ENCODE data around the gene HSD17B13. TPM values are rescaled to one million over a fixed set of nuclear protein-coding genes. Genes with fewer than 3 reads are reported as not detected.
A peak's percentile ranks its signal among the peaks of the same experiment; 100 is the strongest.

Gene HSD17B13
- total and polyA plus RNA-seq, 2 of the 4 experiments (the other 2 are of a cell fraction), result not detected

GRCh38 chr4:87353592-87353991 lies 30.9 kb upstream of the HSD17B13 start:
- peak; percentile 48 for DNase-seq
- Histone ChIP-seq H4K91ac (ENCODE audit: insufficient read depth, low read depth, low read length) (no peak overlapping the region), H3K79me1 (ENCODE audit: low read depth in 1 of 2, low read length in 2 of 2) (no peaks in the 10 kb centered on the region), H3K9me1 (ENCODE audit: insufficient read depth, low read length) (no peaks in the 10 kb centered on the region), H3K56ac (ENCODE audit: extremely low read depth, insufficient read depth, low read length) (no peak overlapping the region), H3K4me1 (ENCODE audit: control insufficient read depth, insufficient read depth, low read length) (peaks cover 2% of the 10 kb centered on the region; the same call in 1 of the 2 replicates), H2AFZ (replicated peaks; ENCODE audit: low read length, poor library complexity) (no peak overlapping the region), H3K23ac (ENCODE audit: low read depth, low read length) (no peak overlapping the region), H4K5ac (ENCODE audit: low read depth, low read length) (no peak overlapping the region), H3K27me3 (ENCODE audit: control insufficient read depth, insufficient read depth, low read length) (no peaks in the 10 kb centered on the region), H4K20me1 (ENCODE audit: insufficient read depth, low read length) (no peaks in the 10 kb centered on the region), H2AK5ac (ENCODE audit: low read depth, low read length) (no peak overlapping the region), H2AK9ac (replicated peaks; ENCODE audit: low read depth, low read length, poor library complexity) (no peak overlapping the region), H3K4ac (ENCODE audit: low read depth, low read length) (no peak overlapping the region), H2BK5ac (ENCODE audit: low read depth, low read length, poor library complexity, severe bottlenecking) (no peak overlapping the region), H3K4me2 (ENCODE audit: low read depth, low read length) (no peak overlapping the region), H2BK20ac (ENCODE audit: low read depth, low read length) (no peak overlapping the region), H4K8ac (ENCODE audit: low read depth in 2 of 2, low read length in 2 of 2) (no peak overlapping the region), H3K14ac (replicated peaks; ENCODE audit: low read depth, low read length) (no peak overlapping the region), H3K4me3 (ENCODE audit: insufficient read depth, low read depth, low read length) (no peak overlapping the region), H3K9me3 (ENCODE audit: control insufficient read depth, insufficient read depth, low read length) (no peaks in the 10 kb centered on the region), H3K27ac (ENCODE audit: insufficient read depth, low read length) (no peak overlapping the region), H2BK15ac (ENCODE audit: low read depth, low read length) (no peak overlapping the region), H3K9ac (ENCODE audit: low read depth, low read length) (no peak overlapping the region), H3K18ac (ENCODE audit: low read depth, low read length) (no peak overlapping the region), H3K36me3 (ENCODE audit: control insufficient read depth, insufficient read depth, low read length) (peaks cover 10% of the 10 kb centered on the region), H2BK120ac (ENCODE audit: low read depth, low read length) (no peak overlapping the region)
- TF ChIP-seq RAD21 (IDR thresholded peaks at IDR 0.05; ENCODE audit: low read length), result peak; percentile 64
- no peak for TF ChIP-seq USF2 (IDR thresholded peaks at IDR 0.05; ENCODE audit: low read depth, low read length)
- peak; percentile 34; the same call in 1 of the 2 replicates for TF ChIP-seq CEBPB (IDR thresholded peaks at IDR 0.05; ENCODE audit: low read depth, low read length)
- peak; percentile 62 for TF ChIP-seq CTCF (conservative IDR thresholded peaks at IDR 0.05; ENCODE audit: low read depth, low read length)
- TF ChIP-seq SMC3 (IDR thresholded peaks at IDR 0.05; ENCODE audit: low read depth, low read length), result peak; percentile 49; the same call in 1 of the 2 replicates
- intact Hi-C loops (cut with micrococcal nuclease), result loop anchor here (5.0 kb wide), 1 partner anchor 114 kb away; no protein-coding TSS in a partner anchor
- ChIA-PET CTCF (interaction anchor here (0.7 to 1.0 kb wide), 4 partner anchors 23 to 495 kb away, joined by 3 to 4 read pairs (median 3); no protein-coding TSS in a partner anchor), POLR2A (ENCODE audit: unreplicated experiment) (no interaction called here)
- BruUV-seq (replicated peaks), result no TSS peak
- in situ Hi-C loops (cut with MboI; ENCODE audit: low sequenced_read_pairs), result no loop called here
- no CpG with 5 or more reads among the region's 3 CpGs for WGBS, 2 experiments (ENCODE audit: extremely low coverage in 2 of 2, insufficient read length in 1 of 2)
- dilution Hi-C loops (cut with HindIII; ENCODE audit: low sequenced_read_pairs, unreplicated experiment), result no loop called here
- ATAC-seq (ENCODE audit: low read depth), result peak; percentile 68

Measured in IMR-90 (cell line).